Measurements from ENCODE around the gene DNAH14. TPM values are rescaled to one million over a fixed set of nuclear protein-coding genes. Genes with fewer than 3 reads are reported as not detected.
A peak's percentile ranks its signal among the peaks of the same experiment; 100 is the strongest.

The DNAH14 gene
- total and polyA plus RNA-seq, 2 donors (not counting 3 experiments of a cell fraction or from before 2014, with no cell fraction given), result 1.5 to 7.1 TPM

DNA sequence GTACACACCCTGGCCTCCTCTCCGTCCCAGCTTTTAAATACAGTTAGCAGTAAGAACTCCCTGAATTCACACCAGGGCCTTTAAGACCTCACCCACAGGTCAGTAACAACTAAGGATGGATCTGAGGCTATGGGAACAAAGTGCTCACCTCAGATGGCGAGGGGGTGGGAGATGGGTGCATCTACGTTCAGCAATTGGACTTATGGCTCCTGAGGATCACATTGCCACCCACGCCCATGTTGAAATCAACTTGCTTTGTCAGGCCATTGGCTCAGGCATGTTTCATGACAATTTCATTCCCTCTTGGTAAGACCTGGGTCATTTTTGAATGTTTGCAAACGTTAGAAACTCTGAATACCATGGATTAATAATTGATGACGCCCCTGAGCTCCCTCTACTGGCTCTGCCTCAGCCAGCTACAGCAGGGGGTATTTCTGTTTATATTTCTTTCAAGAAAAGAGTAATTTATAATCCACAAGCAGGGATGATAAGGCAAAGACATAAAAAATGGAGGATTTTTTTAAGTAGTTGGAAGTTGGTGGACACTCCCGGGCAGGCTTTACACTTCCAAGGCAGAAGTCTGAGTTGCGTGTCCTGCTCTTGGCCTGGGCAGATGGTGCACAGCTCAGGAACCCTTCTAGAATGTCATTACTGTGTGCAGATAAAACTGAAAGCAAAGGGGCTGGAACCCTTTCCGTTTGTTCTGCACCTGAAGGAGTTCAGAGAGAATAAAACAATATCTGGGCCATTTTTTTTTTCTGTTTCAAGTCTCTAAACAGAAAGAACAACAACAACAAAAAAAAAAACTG lies 512.0 kb downstream of the DNAH14 start:
- no TSS peak for BruUV-seq (replicated peaks)
- H3K9me3 ChIP-seq (replicated peaks; ENCODE audit: control insufficient read depth, insufficient read depth, low read length), result no peaks in the 10 kb centered on the region
- no peaks in the 10 kb centered on the region for H3K79me2 ChIP-seq (ENCODE audit: control insufficient read depth, insufficient read depth, low read length)
- no peaks in the 10 kb centered on the region for H4K20me1 ChIP-seq (replicated peaks; ENCODE audit: control insufficient read depth, extremely low read depth, insufficient read depth, low read length)
- TF ChIP-seq POLR2AphosphoS5 (IDR thresholded peaks at IDR 0.05; ENCODE audit: insufficient read depth, low read depth, low read length) (no peak), GATA2 (IDR thresholded peaks at IDR 0.05; ENCODE audit: insufficient read depth, insufficient read length, low read depth, low read length) (no peak), EZH2 (IDR thresholded peaks at IDR 0.05; ENCODE audit: borderline replicate concordance, low read depth, low read length, severe bottlenecking) (no peak)
- TF ChIP-seq, protein P1, sequence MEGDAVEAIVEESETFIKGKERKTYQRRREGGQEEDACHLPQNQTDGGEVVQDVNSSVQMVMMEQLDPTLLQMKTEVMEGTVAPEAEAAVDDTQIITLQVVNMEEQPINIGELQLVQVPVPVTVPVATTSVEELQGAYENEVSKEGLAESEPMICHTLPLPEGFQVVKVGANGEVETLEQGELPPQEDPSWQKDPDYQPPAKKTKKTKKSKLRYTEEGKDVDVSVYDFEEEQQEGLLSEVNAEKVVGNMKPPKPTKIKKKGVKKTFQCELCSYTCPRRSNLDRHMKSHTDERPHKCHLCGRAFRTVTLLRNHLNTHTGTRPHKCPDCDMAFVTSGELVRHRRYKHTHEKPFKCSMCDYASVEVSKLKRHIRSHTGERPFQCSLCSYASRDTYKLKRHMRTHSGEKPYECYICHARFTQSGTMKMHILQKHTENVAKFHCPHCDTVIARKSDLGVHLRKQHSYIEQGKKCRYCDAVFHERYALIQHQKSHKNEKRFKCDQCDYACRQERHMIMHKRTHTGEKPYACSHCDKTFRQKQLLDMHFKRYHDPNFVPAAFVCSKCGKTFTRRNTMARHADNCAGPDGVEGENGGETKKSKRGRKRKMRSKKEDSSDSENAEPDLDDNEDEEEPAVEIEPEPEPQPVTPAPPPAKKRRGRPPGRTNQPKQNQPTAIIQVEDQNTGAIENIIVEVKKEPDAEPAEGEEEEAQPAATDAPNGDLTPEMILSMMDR (IDR thresholded peaks at IDR 0.05; ENCODE audit: extremely low read depth in 1 of 2, insufficient read depth in 1 of 2, low read depth in 1 of 2, low read length in 2 of 2), result peak; percentile 20 to 22
- no peaks in the 10 kb centered on the region for H3K9me1 ChIP-seq (replicated peaks; ENCODE audit: control insufficient read depth, extremely low read depth, insufficient read depth, low read length)
- H2AFZ ChIP-seq (ENCODE audit: low read depth, low read length), result no peak overlapping the region
- H3K27me3 ChIP-seq (ENCODE audit: control insufficient read depth in 2 of 2, insufficient read depth in 2 of 2, low read length in 2 of 2), result no peaks in the 10 kb centered on the region
- dilution Hi-C loops (cut with MboI; ENCODE audit: extremely low pct_ligation_motif_present, low sequenced_read_pairs), result no loop called here
- ChIA-PET CTCF (interaction anchor here (0.9 to 2.9 kb wide), 12 partner anchors 9 to 336 kb away, joined by 3 to 31 read pairs (median 6); partner anchors contain the start of genes LBR and SRP9), POLR2A (no interaction called here)
- DNase-seq (ENCODE audit: low read depth, low spot score), result no peak
- no peak for FAIRE-seq
- H3K27ac ChIP-seq (ENCODE audit: insufficient read depth, low read depth, low read length), result no peak overlapping the region
- H3K4me1 ChIP-seq (ENCODE audit: control insufficient read depth, extremely low read depth, insufficient read depth, low read length), result peaks cover 33% of the 10 kb centered on the region
- intact Hi-C loops (cut with micrococcal nuclease), result no loop called here
- H3K36me3 ChIP-seq (ENCODE audit: control insufficient read depth in 2 of 2, extremely low read depth in 1 of 2, insufficient read depth in 2 of 2, low read length in 2 of 2), result no peaks in the 10 kb centered on the region
- no peak overlapping the region for H3K4me2 ChIP-seq (ENCODE audit: insufficient read depth, low read length)
- no peak overlapping the region for H3K4me3 ChIP-seq (replicated peaks in 1 of 3; ENCODE audit: insufficient read depth in 1 of 3, low read depth in 1 of 3, low read length in 3 of 3)
- H3K9ac ChIP-seq (replicated peaks; ENCODE audit: extremely low read depth, insufficient read depth, low read length), result no peak overlapping the region

Data from endothelial cell of umbilical vein (primary cell).